Activated T-cell treated with anti-CD3 and anti-CD28 coated beads, Interleukin-2, amount 50 U/mL, for 4 hours (primary cell): ENCODE measurements around the gene MYO15B. TPM values are rescaled to one million over a fixed set of nuclear protein-coding genes. Genes with fewer than 3 reads are reported as not detected.
A peak's percentile ranks its signal among the peaks of the same experiment; 100 is the strongest.

ENCODE experiments used
- ATAC-seq, 2 donors: fragments of 200-7000 bp; cut with Tn5 transposase; one replicate each; pipeline ENCODE4 v1.10.0; 2021
- DNase-seq: peaks from one replicate; pipeline ENCODE4 v3.0.0-alpha.2; 2020
- H3K27me3 Mint-ChIP-seq: one replicate; pipeline ENCODE4 v1.8.0; 2021; ENCODE audit warnings: low read depth, mixed read lengths
- H3K36me3 Mint-ChIP-seq: one replicate; pipeline ENCODE4 v1.8.0; 2022; ENCODE audit warnings: mixed read lengths; ENCODE audit not compliant: insufficient read depth
- H3K4me1 Mint-ChIP-seq: one replicate; pipeline ENCODE4 v1.8.0; 2021; ENCODE audit warnings: low read depth, mixed read lengths
- H3K4me3 Mint-ChIP-seq: one replicate; pipeline ENCODE4 v1.8.0; 2021; ENCODE audit warnings: mild to moderate bottlenecking, moderate library complexity, mixed read lengths
- H3K9me3 Mint-ChIP-seq: one replicate; pipeline ENCODE4 v1.8.0; 2021; ENCODE audit warnings: mixed read lengths
- total RNA-seq, 3 donors: library from RNA; stranded (reverse); gene quantifications; one replicate each; pipeline ENCODE4 v1.2.1, GENCODE V29; 2021

The MYO15B gene
- total RNA-seq, 3 donors from 2014 or later: 9.3 to 29.6 (median 14.0) TPM

DNA sequence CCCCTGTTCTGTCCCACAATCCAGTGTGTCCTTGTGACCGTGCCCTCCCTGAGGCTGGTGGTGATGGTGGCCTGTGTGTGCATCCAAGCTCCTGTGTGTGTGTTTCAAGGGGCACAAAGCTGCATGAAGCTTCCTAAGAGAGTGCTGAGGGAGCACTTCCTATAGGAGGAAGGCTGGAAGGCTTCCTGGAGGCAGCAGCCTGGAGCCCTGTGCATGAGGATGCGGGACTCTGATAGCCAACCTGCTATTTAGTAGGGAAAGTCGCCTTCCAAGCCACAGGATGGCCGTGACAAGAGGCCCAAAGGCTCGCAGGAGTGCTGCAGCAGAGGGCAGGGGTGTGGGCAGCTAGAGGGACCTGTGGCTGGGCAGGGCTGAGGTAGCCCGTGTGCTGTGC is 8.3 kb downstream of the MYO15B start:
- ATAC-seq (no peak), DNase-seq (no peak)
- Mint-ChIP-seq H3K36me3 (no peaks in the 10 kb centered on the region), H3K4me1 (peaks cover 3% of the 10 kb centered on the region), H3K9me3 (no peaks in the 10 kb centered on the region), H3K4me3 (no peak overlapping the region), H3K27me3 (no peaks in the 10 kb centered on the region)

DNA sequence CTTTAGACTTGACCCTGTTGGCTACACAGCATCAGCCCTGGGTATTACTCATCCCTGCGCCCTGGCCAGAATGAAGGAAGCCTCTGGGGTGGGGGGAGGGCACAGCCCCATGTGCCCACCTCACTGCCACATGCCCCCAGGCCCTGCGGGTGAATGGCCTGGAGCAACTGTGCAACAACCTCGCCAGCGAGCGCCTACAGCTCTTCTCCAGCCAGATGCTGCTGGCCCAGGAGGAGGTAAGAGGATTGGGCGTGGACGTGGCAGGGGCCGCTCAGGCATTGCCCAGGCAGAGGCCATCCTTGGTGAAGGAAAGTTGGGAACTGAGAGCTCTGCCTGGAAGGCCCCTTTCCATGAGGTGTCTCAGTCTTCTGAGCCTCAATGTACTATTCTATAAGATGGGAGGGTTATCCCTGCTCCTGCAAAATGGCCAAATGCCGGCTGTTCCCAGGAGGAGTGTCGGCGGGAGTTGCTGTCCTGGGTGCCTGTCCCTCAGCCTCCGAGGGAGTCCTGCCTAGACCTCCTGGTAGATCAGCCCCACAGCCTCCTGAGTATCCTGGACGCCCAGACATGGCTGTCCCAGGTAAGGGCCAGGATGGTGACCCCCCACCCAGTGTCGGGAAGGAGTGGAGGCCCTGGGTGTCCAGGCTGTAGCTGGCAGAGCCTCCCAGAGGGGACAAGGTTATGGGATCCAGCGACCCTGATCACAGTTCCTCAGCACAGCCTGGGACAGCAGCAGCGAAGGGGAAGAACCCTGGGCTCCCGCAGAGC is 8.9 kb downstream of the MYO15B start:
- no peaks in the 10 kb centered on the region for H3K9me3 Mint-ChIP-seq
- no peak for ATAC-seq
- no peak for DNase-seq
- no peaks in the 10 kb centered on the region for H3K36me3 Mint-ChIP-seq
- H3K27me3 Mint-ChIP-seq: no peaks in the 10 kb centered on the region
- H3K4me3 Mint-ChIP-seq: no peak overlapping the region
- no peaks in the 10 kb centered on the region for H3K4me1 Mint-ChIP-seq

DNA sequence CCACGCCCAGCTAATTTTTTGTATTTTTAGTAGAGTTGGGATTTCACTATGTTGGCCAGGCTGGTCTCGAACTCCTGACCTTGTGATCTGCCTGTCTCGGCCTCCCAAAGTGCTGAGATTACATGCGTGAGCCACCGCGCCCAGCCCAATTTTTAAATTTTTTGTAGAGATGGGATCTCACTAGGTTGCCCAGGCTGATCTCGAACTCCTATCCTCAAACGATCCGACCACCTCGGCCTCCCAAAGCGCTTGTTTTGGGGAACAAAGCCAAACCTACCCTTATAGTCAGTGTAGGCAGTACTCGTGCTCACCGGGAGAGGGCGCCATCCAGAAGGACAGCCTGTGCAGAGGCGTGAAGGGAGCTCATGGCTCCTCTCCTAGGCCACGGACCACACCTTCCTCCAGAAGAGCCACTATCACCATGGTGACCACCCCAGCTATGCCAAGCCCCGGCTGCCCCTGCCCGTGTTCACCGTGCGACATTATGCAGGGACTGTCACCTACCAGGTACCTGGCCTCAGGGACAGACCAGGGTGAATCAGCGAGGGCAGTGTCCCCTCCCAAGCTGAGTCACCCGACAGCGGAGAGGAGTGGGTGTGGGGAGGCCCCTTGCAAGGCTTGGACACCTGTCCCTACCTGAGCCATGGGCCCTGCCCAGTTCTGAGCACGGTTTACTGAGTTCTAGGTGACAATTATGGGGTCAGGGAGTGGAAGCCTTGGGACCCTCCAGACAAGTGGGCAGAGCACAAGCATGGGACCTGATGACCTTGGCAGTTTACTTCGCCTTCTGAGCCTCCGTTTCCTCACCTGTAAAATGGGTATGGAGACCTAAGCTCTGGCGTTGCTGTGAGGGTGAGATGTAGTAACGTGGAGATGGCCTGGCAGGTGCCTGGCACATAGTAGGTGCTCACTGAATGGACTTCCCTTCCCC is 13.7 kb downstream of the MYO15B start:
- DNase-seq (peak; percentile 50), ATAC-seq (peak; percentile 73 to 79)
- H3K4me3 Mint-ChIP-seq: no peak overlapping the region
- H3K36me3 Mint-ChIP-seq: no peaks in the 10 kb centered on the region
- no peaks in the 10 kb centered on the region for H3K27me3 Mint-ChIP-seq
- H3K9me3 Mint-ChIP-seq: no peaks in the 10 kb centered on the region
- peaks cover 2% of the 10 kb centered on the region for H3K4me1 Mint-ChIP-seq

DNA sequence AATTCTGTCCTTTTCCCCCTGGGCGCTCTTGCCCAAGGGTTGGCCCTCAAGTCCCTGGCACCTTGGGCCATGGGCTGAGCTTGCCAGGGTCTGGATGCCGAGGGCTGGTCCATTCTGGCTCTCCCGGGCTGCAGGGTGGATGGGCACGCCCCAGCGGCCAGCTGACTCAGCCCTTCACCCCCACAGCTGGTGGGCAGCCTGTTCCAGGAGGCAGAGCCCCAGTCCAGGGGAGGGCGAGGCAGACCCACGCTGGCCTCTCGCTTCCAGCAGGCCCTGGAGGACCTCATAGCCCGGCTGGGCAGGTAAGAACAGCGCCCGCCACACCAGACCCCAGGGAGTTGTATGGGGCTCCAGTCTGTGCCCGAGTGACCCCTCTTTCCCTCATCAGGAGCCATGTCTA is 15.0 kb downstream of the MYO15B start:
- Mint-ChIP-seq H3K4me3 (no peak overlapping the region), H3K9me3 (no peaks in the 10 kb centered on the region), H3K4me1 (peaks cover 2% of the 10 kb centered on the region), H3K27me3 (no peaks in the 10 kb centered on the region), H3K36me3 (no peaks in the 10 kb centered on the region)
- no peak for ATAC-seq
- no peak for DNase-seq

DNA sequence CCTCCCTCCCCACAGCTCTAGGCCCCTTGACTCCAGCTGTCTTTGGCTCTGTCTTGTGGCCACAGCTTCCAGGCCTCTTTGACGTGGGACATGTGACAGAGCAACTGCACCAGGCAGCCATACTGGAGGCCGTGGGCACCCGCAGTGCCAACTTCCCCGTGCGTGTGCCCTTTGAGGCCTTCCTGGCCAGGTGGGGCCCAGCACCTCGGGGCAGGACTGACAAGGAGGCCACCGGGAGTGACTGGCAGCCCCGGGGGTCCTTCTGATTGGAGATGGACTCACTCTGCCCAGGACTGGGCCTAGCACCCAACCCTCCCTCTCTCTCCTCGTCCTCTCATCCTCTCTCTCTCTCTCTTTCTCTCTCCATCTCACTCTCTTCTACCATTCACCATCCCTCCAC is 15.5 kb downstream of the MYO15B start:
- DNase-seq (no peak), ATAC-seq (no peak)
- Mint-ChIP-seq H3K9me3 (no peaks in the 10 kb centered on the region), H3K4me3 (no peak overlapping the region), H3K36me3 (no peaks in the 10 kb centered on the region), H3K4me1 (peaks cover 2% of the 10 kb centered on the region), H3K27me3 (no peaks in the 10 kb centered on the region)

DNA sequence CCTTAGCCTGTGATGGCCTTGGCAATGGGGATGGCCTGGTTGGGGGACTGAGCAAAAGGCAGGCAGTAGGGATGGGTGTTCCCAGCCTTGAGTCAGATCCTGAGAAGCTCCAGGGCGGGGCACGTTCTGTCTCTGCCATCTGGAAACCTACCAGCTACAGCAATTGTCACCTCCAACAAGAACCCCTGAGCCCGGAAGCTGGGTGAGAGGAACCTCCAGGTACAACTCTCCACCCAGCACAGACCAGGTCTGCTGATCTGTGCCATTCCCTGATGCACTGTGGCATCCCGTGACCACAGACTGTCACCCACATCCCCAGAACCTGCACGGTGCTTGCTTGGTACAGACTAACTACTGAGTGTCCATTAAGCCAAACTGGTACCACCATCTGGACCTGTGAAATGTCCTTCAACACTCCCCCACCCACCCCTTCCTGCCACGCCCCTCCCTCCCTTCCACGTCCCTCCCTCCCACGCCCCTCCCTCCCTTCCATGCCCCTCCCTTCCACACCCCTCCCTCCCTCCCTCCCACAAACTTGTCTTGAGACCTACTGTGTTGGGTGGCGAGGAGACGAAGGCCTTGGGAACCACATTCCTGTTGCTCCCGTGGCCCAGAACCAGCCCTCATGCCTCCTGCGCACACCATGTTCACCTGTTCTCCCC is 16.6 kb downstream of the MYO15B start:
- Mint-ChIP-seq H3K9me3 (no peaks in the 10 kb centered on the region), H3K4me1 (peaks cover 2% of the 10 kb centered on the region), H3K4me3 (no peak overlapping the region), H3K36me3 (no peaks in the 10 kb centered on the region), H3K27me3 (no peaks in the 10 kb centered on the region)
- ATAC-seq (no peak), DNase-seq (no peak)

DNA sequence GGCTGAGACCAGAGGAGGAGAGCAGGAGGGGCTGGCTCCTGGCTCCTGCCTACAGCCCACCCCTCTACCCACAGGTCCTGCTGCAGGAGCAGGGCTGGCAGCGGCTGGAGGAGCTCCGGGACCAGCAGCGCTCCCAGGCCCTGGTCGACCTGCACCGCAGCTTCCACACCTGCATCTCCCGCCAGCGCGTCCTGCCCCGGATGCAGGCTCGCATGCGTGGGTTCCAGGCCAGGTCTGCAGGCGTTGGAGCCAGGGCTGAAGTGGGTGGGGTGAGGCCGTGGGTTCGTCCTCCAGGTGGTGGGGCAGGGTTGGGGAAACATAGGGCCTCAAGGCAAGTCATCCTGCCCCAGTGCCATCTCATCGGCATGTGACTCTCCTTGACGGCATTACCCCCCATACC is 18.2 kb downstream of the MYO15B start:
- no peaks in the 10 kb centered on the region for H3K27me3 Mint-ChIP-seq
- H3K36me3 Mint-ChIP-seq: no peaks in the 10 kb centered on the region
- H3K4me1 Mint-ChIP-seq: peaks cover 2% of the 10 kb centered on the region
- ATAC-seq (no peak), DNase-seq (no peak)
- no peaks in the 10 kb centered on the region for H3K9me3 Mint-ChIP-seq
- H3K4me3 Mint-ChIP-seq: no peak overlapping the region

DNA sequence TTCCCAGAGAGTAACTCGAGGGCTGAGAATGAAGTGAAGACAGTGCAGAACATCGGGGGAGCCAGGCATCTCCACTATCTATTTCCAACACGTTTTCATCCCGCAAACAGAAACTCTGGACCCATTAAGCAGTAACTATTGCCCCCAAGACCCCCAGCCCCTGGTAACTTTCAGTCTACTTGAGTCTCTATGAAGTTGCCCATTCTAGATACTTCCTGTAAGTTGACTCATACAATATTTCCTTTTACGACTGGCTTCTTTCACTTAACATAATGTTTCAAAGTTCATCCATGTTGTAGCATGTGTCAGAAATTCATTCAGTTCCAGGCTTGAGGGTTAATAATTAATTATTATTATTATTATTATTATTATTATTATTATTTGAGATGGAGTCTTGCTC is 19.5 kb downstream of the MYO15B start:
- no peak for ATAC-seq
- H3K4me3 Mint-ChIP-seq: no peak overlapping the region

DNA sequence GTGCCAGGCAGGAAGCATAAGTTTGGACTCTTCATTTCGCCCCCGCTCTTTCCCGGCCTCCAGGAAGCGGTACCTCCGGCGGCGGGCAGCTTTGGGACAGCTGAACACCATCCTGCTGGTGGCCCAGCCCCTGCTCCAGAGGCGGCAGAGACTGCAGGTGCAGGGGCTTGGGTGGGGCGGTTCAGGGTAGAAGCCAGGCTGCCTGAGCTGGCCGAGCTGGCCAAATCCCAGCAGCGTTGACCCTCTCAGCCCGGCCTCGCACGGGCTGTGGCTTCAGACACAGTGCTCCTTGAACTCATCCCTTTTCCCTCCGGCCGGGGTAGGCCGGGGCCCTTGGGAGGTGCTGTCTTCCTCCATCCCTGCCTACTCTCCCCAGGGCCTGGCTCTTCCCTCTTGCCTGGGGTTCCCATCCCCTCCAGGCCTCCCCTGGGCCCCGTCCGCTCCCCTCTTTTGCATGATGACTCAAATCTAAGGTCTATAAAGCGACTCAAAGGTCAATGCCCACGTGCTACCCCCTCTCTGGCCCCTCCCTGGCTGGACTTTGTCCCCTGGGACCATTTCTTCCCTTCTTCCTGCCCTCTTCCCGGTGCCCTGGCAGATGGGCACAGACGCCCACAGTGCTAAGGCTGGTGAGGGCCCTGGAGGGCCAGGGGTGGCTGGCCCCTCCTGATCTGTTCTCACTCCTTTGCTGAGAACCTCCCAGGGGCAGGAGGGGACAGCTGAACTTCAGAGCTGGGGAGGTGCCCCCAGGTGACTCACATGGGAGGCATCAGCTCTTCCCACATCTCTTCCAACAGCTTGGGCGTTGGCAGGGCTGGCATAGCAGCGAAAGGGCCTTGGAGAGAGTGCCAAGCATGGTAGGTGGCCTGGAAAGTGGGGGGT is 22.7 kb downstream of the MYO15B start:
- ATAC-seq (no peak), DNase-seq (no peak)
- Mint-ChIP-seq H3K36me3 (peaks cover 2% of the 10 kb centered on the region), H3K9me3 (no peaks in the 10 kb centered on the region), H3K4me3 (no peak overlapping the region), H3K4me1 (no peaks in the 10 kb centered on the region), H3K27me3 (no peaks in the 10 kb centered on the region)

More for the DNA sequence above, 19.5 kb downstream of the MYO15B start:
- H3K27me3 Mint-ChIP-seq: no peaks in the 10 kb centered on the region
- H3K9me3 Mint-ChIP-seq: no peaks in the 10 kb centered on the region
- no peak for DNase-seq
- H3K4me1 Mint-ChIP-seq: peaks cover 2% of the 10 kb centered on the region
- H3K36me3 Mint-ChIP-seq: peaks cover 2% of the 10 kb centered on the region

DNA sequence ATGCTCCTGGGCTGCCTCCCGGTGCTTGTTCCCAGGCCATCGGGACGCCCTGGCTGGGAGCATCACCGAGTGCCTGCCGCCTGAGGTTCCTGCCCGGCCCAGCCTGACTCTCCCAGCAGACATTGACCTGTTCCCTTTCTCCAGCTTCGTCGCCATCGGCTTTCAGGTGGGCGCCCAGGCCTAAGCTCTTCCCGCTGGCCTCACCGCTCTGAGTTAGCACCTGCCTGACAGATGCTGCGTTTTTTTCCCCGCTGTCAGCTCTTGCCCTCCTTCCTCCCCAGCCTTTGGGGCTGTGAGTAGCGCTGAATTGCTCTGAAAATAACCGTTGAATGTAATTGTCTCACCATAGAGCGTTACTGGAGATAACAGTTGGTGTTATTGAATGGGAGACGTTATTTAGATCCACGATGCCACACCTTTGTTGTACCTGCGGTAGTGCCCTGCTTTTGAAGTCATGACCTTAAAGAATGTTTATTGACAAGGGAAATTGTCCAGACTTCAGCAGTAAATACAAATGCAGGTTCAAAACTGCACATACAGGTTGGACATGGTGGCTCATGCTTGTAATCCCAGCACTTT is 24.3 kb downstream of the MYO15B start:
- DNase-seq (no peak), ATAC-seq (no peak)
- H3K9me3 Mint-ChIP-seq: no peaks in the 10 kb centered on the region
- H3K4me1 Mint-ChIP-seq: no peaks in the 10 kb centered on the region
- H3K27me3 Mint-ChIP-seq: no peaks in the 10 kb centered on the region
- H3K36me3 Mint-ChIP-seq: peaks cover 2% of the 10 kb centered on the region
- H3K4me3 Mint-ChIP-seq: no peak overlapping the region

DNA sequence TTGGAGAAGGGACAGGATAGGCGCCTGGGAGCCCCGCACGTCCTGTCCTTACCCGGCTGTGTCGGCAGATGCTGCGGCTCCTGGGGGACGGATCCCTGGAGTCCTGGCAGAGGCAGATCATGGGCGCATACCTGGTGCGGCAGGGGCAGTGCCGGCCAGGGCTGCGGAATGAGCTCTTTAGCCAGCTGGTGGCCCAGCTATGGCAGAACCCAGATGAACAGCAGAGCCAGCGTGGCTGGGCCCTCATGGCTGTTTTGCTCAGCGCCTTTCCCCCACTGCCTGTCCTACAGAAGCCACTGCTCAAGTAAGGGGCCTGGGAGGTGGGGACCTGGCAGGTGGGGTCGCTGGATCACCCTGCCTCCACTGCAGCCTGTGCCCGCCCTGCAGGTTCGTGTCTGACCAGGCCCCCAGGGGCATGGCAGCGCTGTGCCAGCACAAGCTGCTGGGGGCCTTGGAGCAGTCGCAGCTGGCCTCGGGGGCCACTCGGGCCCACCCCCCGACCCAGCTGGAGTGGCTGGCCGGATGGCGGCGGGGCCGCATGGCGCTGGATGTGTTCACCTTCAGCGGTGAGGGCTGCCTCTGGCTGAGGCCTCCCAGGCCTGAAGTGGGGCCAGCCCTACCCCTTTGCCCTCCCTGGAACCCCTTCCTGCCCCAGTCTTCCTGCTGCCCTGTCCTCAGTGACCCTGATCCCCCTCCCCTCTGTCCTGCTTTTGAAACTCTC is 25.5 kb downstream of the MYO15B start:
- H3K9me3 Mint-ChIP-seq: no peaks in the 10 kb centered on the region
- no peaks in the 10 kb centered on the region for H3K27me3 Mint-ChIP-seq
- H3K4me3 Mint-ChIP-seq: no peak overlapping the region
- H3K36me3 Mint-ChIP-seq: peaks cover 2% of the 10 kb centered on the region
- ATAC-seq: no peak
- H3K4me1 Mint-ChIP-seq: no peaks in the 10 kb centered on the region
- no peak for DNase-seq

DNA sequence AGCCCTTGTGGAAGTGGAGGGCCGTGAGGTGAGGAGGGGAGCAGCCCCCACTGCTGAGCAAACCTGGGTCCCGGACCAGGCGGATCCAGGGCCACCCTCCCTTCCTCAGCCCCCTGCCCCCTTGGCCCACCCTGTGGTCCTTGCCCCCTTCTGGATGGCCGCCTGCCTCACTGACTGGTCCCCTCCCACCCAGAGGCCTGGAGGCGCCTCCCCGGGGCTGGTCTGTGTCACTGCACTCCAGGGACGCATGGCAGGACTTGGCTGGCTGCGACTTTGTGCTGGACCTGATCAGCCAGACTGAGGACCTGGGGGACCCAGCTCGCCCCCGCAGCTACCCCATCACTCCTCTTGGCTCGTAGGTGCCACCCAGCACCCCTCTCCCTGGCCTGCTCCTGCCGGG is 26.4 kb downstream of the MYO15B start:
- H3K27me3 Mint-ChIP-seq: no peaks in the 10 kb centered on the region
- H3K9me3 Mint-ChIP-seq: no peaks in the 10 kb centered on the region
- DNase-seq (no peak), ATAC-seq (no peak)
- H3K36me3 Mint-ChIP-seq: peaks cover 2% of the 10 kb centered on the region
- H3K4me1 Mint-ChIP-seq: no peaks in the 10 kb centered on the region
- no peak overlapping the region for H3K4me3 Mint-ChIP-seq
